HG02623 (cell line): ENCODE data around the gene IL1R2.

Experiments
- ATAC-seq: cut with Tn5 transposase; IDR thresholded peaks from one replicate; pipeline ENCODE4 v1.9.1; 2021; ENCODE audit warnings: moderate library complexity; ENCODE audit not compliant: unreplicated experiment

The IL1R2 gene, protein sequence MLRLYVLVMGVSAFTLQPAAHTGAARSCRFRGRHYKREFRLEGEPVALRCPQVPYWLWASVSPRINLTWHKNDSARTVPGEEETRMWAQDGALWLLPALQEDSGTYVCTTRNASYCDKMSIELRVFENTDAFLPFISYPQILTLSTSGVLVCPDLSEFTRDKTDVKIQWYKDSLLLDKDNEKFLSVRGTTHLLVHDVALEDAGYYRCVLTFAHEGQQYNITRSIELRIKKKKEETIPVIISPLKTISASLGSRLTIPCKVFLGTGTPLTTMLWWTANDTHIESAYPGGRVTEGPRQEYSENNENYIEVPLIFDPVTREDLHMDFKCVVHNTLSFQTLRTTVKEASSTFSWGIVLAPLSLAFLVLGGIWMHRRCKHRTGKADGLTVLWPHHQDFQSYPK

DNA sequence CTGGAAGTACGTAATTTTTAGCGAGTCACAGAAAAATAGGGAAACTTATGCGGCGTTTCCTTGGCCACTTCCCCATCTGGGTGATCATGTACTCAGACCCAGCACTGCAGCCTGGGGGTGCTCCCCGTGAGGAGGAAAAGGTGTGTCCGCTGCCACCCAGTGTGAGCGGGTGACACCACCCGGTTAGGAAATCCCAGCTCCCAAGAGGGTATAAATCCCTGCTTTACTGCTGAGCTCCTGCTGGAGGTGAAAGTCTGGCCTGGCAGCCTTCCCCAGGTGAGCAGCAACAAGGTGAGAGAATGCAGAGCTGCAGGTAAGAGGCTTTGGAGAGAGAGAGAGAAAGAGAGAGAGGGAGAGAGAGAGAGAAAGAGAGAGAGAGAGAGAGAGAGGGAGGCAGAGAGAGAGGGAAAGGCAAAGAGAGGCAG lies at the start of gene IL1R2:
Gene IL1R2, plus strand, starts transcription at position 240 of the 425 bp plus-strand sequence. CDS start 16,616 bp downstream, outside the sequence.
- no peak for ATAC-seq

GRCh38 chr2:101942851-101943250 lies 48.9 kb upstream of the IL1R2 start:
- no peak for ATAC-seq

DNA sequence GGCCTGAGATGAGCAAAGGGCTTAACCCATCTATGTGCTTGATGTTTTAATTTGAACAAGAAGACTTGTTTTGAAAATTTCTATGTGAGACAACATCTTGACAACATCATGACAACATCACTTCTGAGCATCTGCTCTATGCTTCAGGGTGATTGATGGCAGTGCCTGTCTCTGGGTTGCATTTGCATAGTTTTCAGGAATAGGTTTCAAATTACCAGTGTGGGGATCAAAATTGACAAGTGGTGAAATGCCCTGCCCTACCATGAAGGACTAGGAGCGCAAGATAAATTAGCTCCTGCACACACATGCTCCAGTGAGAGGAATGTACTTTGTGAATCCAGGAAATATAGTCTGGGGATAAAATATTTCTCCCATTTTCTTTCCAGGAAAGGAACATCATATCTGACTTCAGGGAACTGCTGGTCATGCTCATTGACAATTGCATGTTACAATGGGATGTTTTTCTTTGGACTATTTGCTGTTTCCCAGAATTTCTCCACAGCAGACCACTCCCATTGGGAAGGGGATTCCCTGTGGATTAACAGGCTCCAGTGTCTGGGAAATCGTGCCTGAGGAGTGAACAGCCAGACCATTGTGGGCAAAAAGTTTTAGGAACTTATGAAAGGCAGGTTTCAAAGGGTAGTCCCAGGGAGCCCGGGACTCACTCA lies 45.3 kb upstream of the IL1R2 start:
- no peak for ATAC-seq

- no peak for ATAC-seq
Observed at GRCh38 chr2:101947374-101947773, 44.4 kb upstream of the IL1R2 start.

DNA sequence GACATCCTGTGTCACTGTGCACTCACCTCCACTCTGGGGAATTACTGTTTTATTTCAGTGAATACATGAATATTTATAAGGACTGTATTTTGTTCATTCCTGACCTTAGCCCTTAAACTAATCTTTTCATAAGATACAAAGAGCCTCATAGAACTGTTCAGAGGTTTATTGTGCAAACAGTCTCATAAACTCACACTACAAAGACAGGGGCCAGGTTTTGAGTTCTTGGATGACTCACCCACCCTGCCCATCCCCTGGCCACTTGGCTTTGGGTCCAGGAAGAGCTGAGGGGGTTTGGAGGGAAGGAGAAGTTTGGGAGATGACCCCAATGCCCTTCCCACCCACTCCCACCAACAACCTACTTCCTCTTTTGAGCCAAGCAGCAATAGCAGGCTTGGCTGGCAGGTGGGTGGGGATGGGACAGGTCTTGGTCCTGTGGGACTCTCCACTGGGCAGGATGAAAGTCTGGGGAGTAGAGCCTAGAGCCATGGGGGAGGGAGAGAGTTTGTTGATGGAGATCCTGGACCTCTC lies 43.1 kb upstream of the IL1R2 start:
- ATAC-seq: no peak

DNA sequence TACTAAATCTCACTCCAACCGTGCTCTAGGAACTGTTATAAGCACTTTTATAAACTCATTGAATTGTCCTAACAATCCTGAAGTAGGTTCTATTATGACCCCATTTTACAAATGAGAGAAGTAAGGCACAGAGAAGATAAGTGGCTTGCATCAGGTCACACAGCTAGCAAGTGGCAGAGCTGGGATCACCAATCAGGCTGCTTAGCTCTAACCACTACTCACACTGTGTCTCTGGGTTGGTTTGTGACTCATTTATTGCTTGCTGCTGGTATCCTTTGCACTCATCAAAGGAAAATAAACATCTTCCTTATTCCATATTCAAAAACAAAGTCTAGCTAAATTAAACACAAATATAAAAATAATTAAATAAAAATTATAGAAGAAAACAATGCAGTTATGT lies 42.5 kb upstream of the IL1R2 start:
- no peak for ATAC-seq

GRCh38 chr2:101951296-101951695 lies 40.5 kb upstream of the IL1R2 start:
- no peak for ATAC-seq

DNA sequence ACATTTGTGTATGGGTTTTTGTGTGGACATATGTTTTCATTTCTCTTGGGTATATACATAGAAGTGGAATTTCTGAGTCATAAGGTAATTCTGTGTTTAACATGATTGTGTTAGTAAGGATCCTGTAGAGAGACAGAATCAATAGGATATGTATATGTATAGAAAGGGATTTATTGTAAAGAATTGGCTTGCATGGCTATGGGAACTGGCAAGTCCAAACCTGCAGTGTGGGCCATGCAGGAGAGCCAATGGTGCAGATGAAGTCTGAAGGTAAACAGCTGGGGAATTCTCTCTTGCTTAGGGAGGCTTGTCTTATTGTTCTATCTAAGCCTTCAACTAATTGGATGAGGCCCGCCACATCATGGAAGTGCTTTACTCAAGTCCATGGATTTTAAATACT lies 39.2 kb upstream of the IL1R2 start:
- no peak for ATAC-seq

- no peak for ATAC-seq
Observed at GRCh38 chr2:101956465-101957438, 35.0 kb upstream of the IL1R2 start.

GRCh38 chr2:101958061-101958460 lies 33.7 kb upstream of the IL1R2 start:
- no peak for ATAC-seq

- ATAC-seq: no peak
Observed at GRCh38 chr2:101960819-101961337, 30.9 kb upstream of the IL1R2 start.

- ATAC-seq: no peak
Observed at GRCh38 chr2:101961338-101962191, 30.2 kb upstream of the IL1R2 start.

GRCh38 chr2:101962309-101962708 lies 29.5 kb upstream of the IL1R2 start:
- no peak for ATAC-seq

DNA sequence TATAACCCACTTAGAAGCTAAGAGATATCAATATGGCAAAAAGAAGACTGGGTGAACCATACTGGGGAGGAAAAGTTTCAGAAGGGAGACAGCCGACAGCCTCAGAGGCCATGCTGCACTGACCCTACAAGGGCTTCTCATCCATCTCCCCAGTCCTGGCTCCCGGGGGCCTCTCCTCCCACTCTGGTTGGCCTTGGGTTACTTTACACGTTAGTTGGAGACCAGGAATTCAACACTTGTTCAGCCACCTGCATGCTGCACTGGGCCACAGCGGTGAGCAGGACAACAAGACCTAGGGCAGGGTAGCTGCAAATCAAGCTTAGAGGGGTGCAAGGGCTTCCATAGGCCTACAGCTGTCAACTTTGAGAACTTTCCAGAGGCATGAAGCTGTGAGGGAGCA lies 28.6 kb upstream of the IL1R2 start:
- no peak for ATAC-seq

GRCh38 chr2:101967826-101968513 lies 23.8 kb upstream of the IL1R2 start:
- ATAC-seq: no peak

- ATAC-seq: no peak
Observed at GRCh38 chr2:101969723-101970122, 22.0 kb upstream of the IL1R2 start.

DNA sequence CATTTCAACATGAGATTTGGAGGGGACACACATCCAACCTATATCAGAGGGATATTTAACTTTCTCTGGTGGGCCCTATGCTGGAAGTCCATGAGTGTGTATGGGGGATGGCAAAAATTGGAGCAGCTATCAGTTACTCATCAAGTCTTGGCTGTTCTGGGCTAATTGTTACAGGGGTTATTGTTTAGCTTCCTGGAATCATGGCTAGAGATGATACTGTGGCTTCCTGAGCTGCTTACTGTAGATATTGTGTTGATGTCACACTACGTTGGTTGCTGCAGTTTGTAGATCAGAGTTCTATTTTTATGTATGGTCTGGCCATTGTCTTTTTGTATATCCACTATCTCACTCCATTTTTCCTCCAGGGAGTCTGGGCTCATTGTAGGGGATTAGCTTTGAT lies 20.9 kb upstream of the IL1R2 start:
- no peak for ATAC-seq

DNA sequence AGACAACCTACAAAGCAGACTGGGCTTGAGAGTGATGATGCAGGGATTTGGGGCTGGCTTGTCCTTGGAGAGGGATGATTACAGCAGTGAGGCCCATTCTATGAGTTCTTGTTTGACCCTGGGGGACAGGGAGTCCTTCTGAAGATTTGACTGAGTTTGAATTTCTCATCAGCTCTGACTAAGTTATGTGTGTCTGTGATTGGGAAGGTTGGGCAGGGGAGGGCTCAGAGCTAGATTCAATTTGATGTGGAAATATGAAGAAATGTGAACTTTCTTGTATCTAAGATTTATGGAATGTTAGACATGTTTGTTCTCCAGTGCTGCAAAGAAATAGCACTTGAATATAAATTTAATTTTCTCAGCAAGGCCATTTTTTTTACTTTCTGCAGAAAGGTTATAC lies 19.9 kb upstream of the IL1R2 start:
- ATAC-seq: no peak
